Heart right ventricle (tissue), 16 donors: ENCODE measurements around the gene CACNA1G. TPM values are rescaled to one million over a fixed set of nuclear protein-coding genes. Genes with fewer than 3 reads are reported as not detected.

Source experiments
- ATAC-seq, 8 donors: fragments of 200-7000 bp; cut with Tn5 transposase; one replicate each; pipeline ENCODE4 v1.9.1; 2020; ENCODE audit warnings: mild to moderate bottlenecking in 8 of 8, moderate library complexity in 8 of 8, moderate number of reproducible peaks in 1 of 8
- DNase-seq, 2 donors: peaks; one replicate each; pipeline ENCODE4 v3.0.0-alpha.2; 2020
- H3K27ac ChIP-seq, 10 donors: fragments of 200-600 bp; sonication (generic) in 2 of 10; one replicate each; pipeline versions ENCODE4 v1.5.0 to v1.8.0; 2020 to 2022; ENCODE audit warnings: mild to moderate bottlenecking in 3 of 10
- H3K27me3 ChIP-seq, 7 donors: fragments of 200-600 bp; one replicate each; pipeline ENCODE4 v1.8.0; 2021 to 2022; ENCODE audit warnings: mild to moderate bottlenecking in 2 of 7
- H3K36me3 ChIP-seq, 9 donors: fragments of 200-600 bp; sonication (generic) in 1 of 9; one replicate each; pipeline versions ENCODE4 v1.5.0 to v1.8.0; 2020 to 2022; ENCODE audit warnings: mild to moderate bottlenecking in 2 of 9
- H3K4me1 ChIP-seq, 9 donors: fragments of 200-600 bp; sonication (generic) in 1 of 9; one replicate each; pipeline versions ENCODE4 v1.5.0 to v1.8.0; 2020 to 2022; ENCODE audit warnings: mild to moderate bottlenecking in 4 of 9
- H3K4me3 ChIP-seq, 10 donors: fragments of 200-600 bp; sonication (generic) in 2 of 10; one replicate each; pipeline versions ENCODE4 v1.5.0 to v1.8.0; 2020 to 2022; ENCODE audit warnings: mild to moderate bottlenecking in 7 of 10, moderate library complexity in 2 of 10
- H3K9me3 ChIP-seq, 11 donors: fragments of 200-600 bp in 10 of 11; sonication (generic) in 2 of 11; one replicate each; pipeline versions ENCODE4 v1.5.0 to v1.8.0; 2013 to 2022; ENCODE audit warnings: mild to moderate bottlenecking in 2 of 11, control low read depth in 1 of 11, moderate library complexity in 1 of 11
- WGBS, 2 donors: extraction: QIAGEN DNeasy Blood & Tissue Kit; methylation state at CpG; one replicate each; pipeline ENCODE4 v1.1.7; 2013; ENCODE audit warnings: inconsistent platforms in 1 of 2; 5-methylcytosine and 5-hydroxymethylcytosine counted together
- intact Hi-C, 10 donors: fragments of 100-400 bp; cut with DNase I; formaldehyde crosslinking; loops; one replicate each; pipeline versions ENCODE4 v1.11.1 to v1.14.2; 2022
- polyA plus RNA-seq, 2 donors: library from polyadenylated mRNA; stranded (reverse); fragments of 200-250 nt; gene quantifications; one replicate each; pipeline ENCODE4 v1.2.3, GENCODE V29; 2013
- total RNA-seq, 10 donors: library from RNA; stranded (reverse); fragmentation: NEBNext Ultra II Directional in 3 of 10; extraction: Animal tissue kit (Norgen Biotek cat#: 25700) in 3 of 10; gene quantifications; one replicate each; pipeline versions ENCODE4 v1.2.1 to v1.2.4, GENCODE V29; 2021 to 2023
- TF ChIP-seq, protein P1 (sequence below), 9 donors: fragments of 200-600 bp; sonication (generic) in 2 of 9; IDR thresholded peaks; one replicate each; pipeline versions ENCODE4 v1.5.0 to v1.8.0; 2021 to 2022; ENCODE audit warnings: antibody characterized with exemption in 9 of 9, mild to moderate bottlenecking in 5 of 9, moderate library complexity in 1 of 9
- donor health status: Arrhythmogenic right ventricular cardiomyopathy.
- donor health status: ischemic (EF 13 %, LVEDD 7.1; RV severe dilation, severe dysfunction).
- donor health status: healthy with polysubstance abuse.
- donor health status: DM: no; HTN: yes; CAD: no.
- donor health status: DM: no; HTN: no; CAD: no.
- donor health status: ischemic (EF 25% LVEDD 6.9; RV normal size, moderate dysfunction).
- donor health status: ischemic (EF 25% LVEDD 5.7; RV mildly dilated, moderate dysfunction).
- donor health status: healthy.
- donor health status: DM: yes; HTN: yes; CAD: no.
- donor health status: Ischemic cardiomyopathy.
- donor health status: ischemic (EF 35%, LVEDD 5.7; RV mildly dilated, moderate dysfunction).
- donor health status: nonischemic (EF 11% LVEDD 7.7; RV severe dilation, severe dysfunction).
- donor health status: DM: yes; HTN: yes; CAD: no.
- donor health status: PGD.
- donor health status: ischemic (EF 29% LVEDD 5.4; RV normal size, mild dysfunction).
- donor health status: nonischemic (EF 23%, LVEDD 6.1; RV moderate dilation, normal function).

The CACNA1G gene
- total and polyA plus RNA-seq, 12 donors, result 0.04 to 0.46 (median 0.24) TPM

DNA sequence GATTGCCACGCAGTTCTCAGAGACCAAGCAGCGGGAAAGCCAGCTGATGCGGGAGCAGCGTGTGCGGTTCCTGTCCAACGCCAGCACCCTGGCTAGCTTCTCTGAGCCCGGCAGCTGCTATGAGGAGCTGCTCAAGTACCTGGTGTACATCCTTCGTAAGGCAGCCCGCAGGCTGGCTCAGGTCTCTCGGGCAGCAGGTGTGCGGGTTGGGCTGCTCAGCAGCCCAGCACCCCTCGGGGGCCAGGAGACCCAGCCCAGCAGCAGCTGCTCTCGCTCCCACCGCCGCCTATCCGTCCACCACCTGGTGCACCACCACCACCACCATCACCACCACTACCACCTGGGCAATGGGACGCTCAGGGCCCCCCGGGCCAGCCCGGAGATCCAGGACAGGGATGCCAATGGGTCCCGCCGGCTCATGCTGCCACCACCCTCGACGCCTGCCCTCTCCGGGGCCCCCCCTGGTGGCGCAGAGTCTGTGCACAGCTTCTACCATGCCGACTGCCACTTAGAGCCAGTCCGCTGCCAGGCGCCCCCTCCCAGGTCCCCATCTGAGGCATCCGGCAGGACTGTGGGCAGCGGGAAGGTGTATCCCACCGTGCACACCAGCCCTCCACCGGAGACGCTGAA, 15.2 kb downstream of the CACNA1G start:
- no peak overlapping the region for H3K27ac ChIP-seq
- TF ChIP-seq, protein P1, sequence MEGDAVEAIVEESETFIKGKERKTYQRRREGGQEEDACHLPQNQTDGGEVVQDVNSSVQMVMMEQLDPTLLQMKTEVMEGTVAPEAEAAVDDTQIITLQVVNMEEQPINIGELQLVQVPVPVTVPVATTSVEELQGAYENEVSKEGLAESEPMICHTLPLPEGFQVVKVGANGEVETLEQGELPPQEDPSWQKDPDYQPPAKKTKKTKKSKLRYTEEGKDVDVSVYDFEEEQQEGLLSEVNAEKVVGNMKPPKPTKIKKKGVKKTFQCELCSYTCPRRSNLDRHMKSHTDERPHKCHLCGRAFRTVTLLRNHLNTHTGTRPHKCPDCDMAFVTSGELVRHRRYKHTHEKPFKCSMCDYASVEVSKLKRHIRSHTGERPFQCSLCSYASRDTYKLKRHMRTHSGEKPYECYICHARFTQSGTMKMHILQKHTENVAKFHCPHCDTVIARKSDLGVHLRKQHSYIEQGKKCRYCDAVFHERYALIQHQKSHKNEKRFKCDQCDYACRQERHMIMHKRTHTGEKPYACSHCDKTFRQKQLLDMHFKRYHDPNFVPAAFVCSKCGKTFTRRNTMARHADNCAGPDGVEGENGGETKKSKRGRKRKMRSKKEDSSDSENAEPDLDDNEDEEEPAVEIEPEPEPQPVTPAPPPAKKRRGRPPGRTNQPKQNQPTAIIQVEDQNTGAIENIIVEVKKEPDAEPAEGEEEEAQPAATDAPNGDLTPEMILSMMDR (IDR thresholded peaks at IDR 0.05), result no peak
- H3K36me3 ChIP-seq, result no peaks in the 10 kb centered on the region
- intact Hi-C loops, result no loop called here
- WGBS, 2 donors, result 90 to 94% methylated on average over 27 to 33 of the region's 33 CpGs
- no peaks in the 10 kb centered on the region for H3K4me1 ChIP-seq
- DNase-seq (no peak), ATAC-seq (no peak)
- H3K9me3 ChIP-seq, result no peaks in the 10 kb centered on the region
- H3K4me3 ChIP-seq, result no peak overlapping the region
- H3K27me3 ChIP-seq, result peaks cover 0 to 6% (median 0%) of the 10 kb centered on the region in 7 donors

DNA sequence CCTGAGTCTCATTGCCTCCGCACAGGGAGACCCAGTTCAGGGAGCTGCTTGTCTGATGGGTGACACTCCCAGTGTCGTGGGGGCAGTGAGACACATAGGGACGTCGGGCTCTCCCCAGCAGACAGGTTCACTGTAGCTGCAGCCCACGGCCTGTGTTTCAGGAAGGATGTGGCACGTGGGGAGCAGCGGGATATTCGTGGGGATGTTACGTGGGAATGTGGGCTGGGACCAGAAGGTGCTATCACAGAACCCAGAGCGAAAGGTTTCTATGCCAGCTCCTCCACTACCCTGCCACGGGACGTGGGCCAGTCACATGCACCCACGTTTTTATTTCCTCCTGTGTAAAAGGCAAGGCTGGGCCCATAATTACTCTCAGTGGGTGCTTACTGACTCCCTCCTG, 16.3 kb downstream of the CACNA1G start:
- DNase-seq, result no peak
- WGBS, 2 donors, result 73 to 81% methylated on average over 13 of the region's 13 CpGs

DNA sequence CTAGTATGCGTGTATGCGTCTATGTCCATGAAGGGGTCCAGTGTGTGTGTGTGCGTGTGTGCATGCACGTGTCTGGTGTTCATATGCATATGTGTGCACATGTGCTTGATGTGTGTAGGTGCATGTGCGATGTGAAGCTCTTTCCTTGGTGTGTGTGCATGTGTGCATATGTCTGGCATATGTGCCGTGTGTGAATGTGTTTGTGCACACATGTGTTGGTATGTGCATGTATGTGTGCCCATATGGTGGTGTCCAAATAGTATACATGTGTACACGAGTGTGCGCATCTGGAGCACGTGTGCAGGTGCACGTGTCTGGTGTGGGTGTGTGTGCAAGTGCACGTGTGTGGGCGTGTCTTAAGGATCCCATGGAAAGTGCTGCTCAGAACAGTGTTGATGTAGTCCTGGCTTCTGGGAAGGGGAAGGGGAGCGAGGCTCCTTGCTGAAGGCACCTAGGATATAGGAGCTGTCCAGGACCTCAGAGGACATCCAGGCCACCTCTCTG, 17.0 kb downstream of the CACNA1G start:
- peaks cover 0 to 6% (median 0%) of the 10 kb centered on the region in 7 donors for H3K27me3 ChIP-seq
- no peaks in the 10 kb centered on the region for H3K9me3 ChIP-seq
- no peak overlapping the region for H3K4me3 ChIP-seq
- DNase-seq, result no peak
- no peaks in the 10 kb centered on the region for H3K36me3 ChIP-seq
- H3K27ac ChIP-seq, result no peak overlapping the region
- WGBS, 2 donors, result 92 to 94% methylated on average over 13 of the region's 13 CpGs
- no peak for ATAC-seq
- intact Hi-C loops, result no loop called here
- peaks cover 0 to 6% (median 3%) of the 10 kb centered on the region in 9 donors for H3K4me1 ChIP-seq
- TF ChIP-seq, protein P1 (IDR thresholded peaks at IDR 0.05), result no peak

More for the DNA sequence above, 16.3 kb downstream of the CACNA1G start:
- no peaks in the 10 kb centered on the region for H3K9me3 ChIP-seq
- TF ChIP-seq, protein P1 (IDR thresholded peaks at IDR 0.05), result no peak
- intact Hi-C loops, result no loop called here
- no peak overlapping the region for H3K4me3 ChIP-seq
- H3K27me3 ChIP-seq, result peaks cover 0 to 6% (median 0%) of the 10 kb centered on the region in 7 donors
- no peaks in the 10 kb centered on the region for H3K36me3 ChIP-seq
- H3K4me1 ChIP-seq, result no peaks in the 10 kb centered on the region
- H3K27ac ChIP-seq, result no peak overlapping the region
- ATAC-seq, result no peak

DNA sequence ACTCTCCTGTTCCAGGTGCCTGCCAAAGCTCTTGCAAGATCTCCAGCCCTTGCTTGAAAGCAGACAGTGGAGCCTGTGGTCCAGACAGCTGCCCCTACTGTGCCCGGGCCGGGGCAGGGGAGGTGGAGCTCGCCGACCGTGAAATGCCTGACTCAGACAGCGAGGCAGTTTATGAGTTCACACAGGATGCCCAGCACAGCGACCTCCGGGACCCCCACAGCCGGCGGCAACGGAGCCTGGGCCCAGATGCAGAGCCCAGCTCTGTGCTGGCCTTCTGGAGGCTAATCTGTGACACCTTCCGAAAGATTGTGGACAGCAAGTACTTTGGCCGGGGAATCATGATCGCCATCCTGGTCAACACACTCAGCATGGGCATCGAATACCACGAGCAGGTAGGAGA, 17.7 kb downstream of the CACNA1G start:
- no peak for ATAC-seq
- DNase-seq, result no peak
- intact Hi-C loops, result no loop called here
- H3K27ac ChIP-seq, result no peak overlapping the region
- H3K4me1 ChIP-seq, result peaks cover 0 to 13% (median 9%) of the 10 kb centered on the region in 9 donors
- WGBS, 2 donors, result 88% methylated on average over 16 of the region's 16 CpGs
- TF ChIP-seq, protein P1 (IDR thresholded peaks at IDR 0.05), result no peak
- no peaks in the 10 kb centered on the region for H3K36me3 ChIP-seq
- H3K9me3 ChIP-seq, result no peaks in the 10 kb centered on the region
- H3K4me3 ChIP-seq, result no peak overlapping the region
- H3K27me3 ChIP-seq, result peaks cover 0 to 6% (median 0%) of the 10 kb centered on the region in 7 donors
